ENCODE results near the gene PHOSPHO2.

DNA sequence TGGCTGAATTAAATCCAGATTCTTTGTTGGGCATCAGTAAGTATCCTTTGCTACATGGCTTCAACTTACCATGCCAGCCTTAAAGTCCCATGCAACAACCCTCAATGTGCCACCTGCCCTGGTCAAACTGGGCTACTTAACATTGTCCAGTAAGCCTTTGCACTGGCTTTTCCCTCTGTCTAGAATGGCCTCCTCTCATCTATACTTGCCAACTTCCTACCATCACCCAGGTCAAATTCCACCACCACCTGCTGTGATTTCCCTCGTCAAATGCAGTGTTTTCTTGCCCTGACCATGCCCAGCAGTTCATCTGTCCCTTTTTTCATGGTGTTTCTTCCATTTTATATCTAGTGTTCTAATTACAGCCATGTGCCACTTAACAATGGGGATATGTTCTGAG is 45.1 kb downstream of the PHOSPHO2 start:
- TF ChIP-seq, protein P1, sequence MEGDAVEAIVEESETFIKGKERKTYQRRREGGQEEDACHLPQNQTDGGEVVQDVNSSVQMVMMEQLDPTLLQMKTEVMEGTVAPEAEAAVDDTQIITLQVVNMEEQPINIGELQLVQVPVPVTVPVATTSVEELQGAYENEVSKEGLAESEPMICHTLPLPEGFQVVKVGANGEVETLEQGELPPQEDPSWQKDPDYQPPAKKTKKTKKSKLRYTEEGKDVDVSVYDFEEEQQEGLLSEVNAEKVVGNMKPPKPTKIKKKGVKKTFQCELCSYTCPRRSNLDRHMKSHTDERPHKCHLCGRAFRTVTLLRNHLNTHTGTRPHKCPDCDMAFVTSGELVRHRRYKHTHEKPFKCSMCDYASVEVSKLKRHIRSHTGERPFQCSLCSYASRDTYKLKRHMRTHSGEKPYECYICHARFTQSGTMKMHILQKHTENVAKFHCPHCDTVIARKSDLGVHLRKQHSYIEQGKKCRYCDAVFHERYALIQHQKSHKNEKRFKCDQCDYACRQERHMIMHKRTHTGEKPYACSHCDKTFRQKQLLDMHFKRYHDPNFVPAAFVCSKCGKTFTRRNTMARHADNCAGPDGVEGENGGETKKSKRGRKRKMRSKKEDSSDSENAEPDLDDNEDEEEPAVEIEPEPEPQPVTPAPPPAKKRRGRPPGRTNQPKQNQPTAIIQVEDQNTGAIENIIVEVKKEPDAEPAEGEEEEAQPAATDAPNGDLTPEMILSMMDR (conservative IDR thresholded peaks at IDR 0.05; ENCODE audit: low read depth, low read length): no peak
- no peak for TF ChIP-seq EZH2 (IDR thresholded peaks at IDR 0.05; ENCODE audit: low read length, unreplicated experiment)

Data from PC-3 (cell line).